Measurements from ENCODE around the gene TSPAN18. TPM values are rescaled to one million over a fixed set of nuclear protein-coding genes. Genes with fewer than 3 reads are reported as not detected.

The TSPAN18 gene
- total and polyA plus RNA-seq, 2 of the 8 experiments (the other 6 are each of a cell fraction or from before 2014, with no cell fraction given): 5.2 to 10.2 TPM

GRCh38 chr11:44752713-44753112, 26.0 kb downstream of the TSPAN18 start:
- Histone ChIP-seq H3K9me3 (ENCODE audit: insufficient read depth in 2 of 2, low read depth in 1 of 2, low read length in 1 of 2) (no peaks in the 10 kb centered on the region), H3K18ac (ENCODE audit: extremely low read depth, low read length) (no peak overlapping the region), H3K4ac (replicated peaks; ENCODE audit: insufficient read length, low read depth, low read length) (no peak overlapping the region), H4K20me1 (replicated peaks in 1 of 2; ENCODE audit: control insufficient read depth in 1 of 2, insufficient read depth in 2 of 2, low read length in 2 of 2) (no peaks in the 10 kb centered on the region), H2BK5ac (ENCODE audit: low read depth, low read length) (no peak overlapping the region), H2BK12ac (ENCODE audit: low read depth, low read length) (no peak overlapping the region), H3K56ac (replicated peaks; ENCODE audit: insufficient read length, low read depth, low read length) (no peak overlapping the region), H3K9ac (replicated peaks in 1 of 4; ENCODE audit: extremely low read depth in 1 of 4, low read depth in 3 of 4, low read length in 3 of 4) (no peak overlapping the region), H2BK15ac (ENCODE audit: low read length) (no peak overlapping the region), H3K27ac (ENCODE audit: low read depth, low read length) (no peak overlapping the region), H2BK20ac (ENCODE audit: low read length) (no peak overlapping the region), H4K8ac (ENCODE audit: extremely low read depth, insufficient read depth, low read length) (no peak overlapping the region), H2AFZ (ENCODE audit: low read length) (no peak overlapping the region), H2BK120ac (replicated peaks; ENCODE audit: low read depth, low read length) (no peak overlapping the region), H4K91ac (replicated peaks; ENCODE audit: insufficient read length, low read length) (no peak overlapping the region), H3K27me3 (replicated peaks in 1 of 4; ENCODE audit: control insufficient read depth in 3 of 4, extremely low read depth in 1 of 4, insufficient read depth in 3 of 4, low read length in 3 of 4) (peaks cover 4 to 25% (median 23%) of the 10 kb centered on the region in 4 experiments), H3K36me3 (ENCODE audit: control insufficient read depth in 2 of 4, insufficient read depth in 4 of 4, low read length in 3 of 4) (no peaks in the 10 kb centered on the region), H3K23me2 (ENCODE audit: low read depth, low read length) (no peaks in the 10 kb centered on the region; the same call in 1 of the 2 replicates), H3K79me1 (ENCODE audit: low read depth, low read length) (no peaks in the 10 kb centered on the region), H4K5ac (ENCODE audit: insufficient read length, low read depth, low read length) (no peak overlapping the region), H3K4me3 (ENCODE audit: extremely low read depth in 1 of 4, insufficient read depth in 2 of 4, low read depth in 3 of 4, low read length in 4 of 4) (no peak overlapping the region), H3K14ac (ENCODE audit: insufficient read length) (no peak overlapping the region), H3K4me1 (replicated peaks in 1 of 4; ENCODE audit: control insufficient read depth in 3 of 4, insufficient read depth in 4 of 4, low read length in 3 of 4) (peaks cover 14 to 28% (median 22%) of the 10 kb centered on the region in 4 experiments), H3K23ac (ENCODE audit: insufficient read length) (no peak overlapping the region), H2AK5ac (ENCODE audit: low read depth, low read length) (no peak overlapping the region), H3K79me2 (ENCODE audit: control insufficient read depth in 1 of 2, insufficient read depth in 2 of 2, low read length in 2 of 2) (no peaks in the 10 kb centered on the region), H3K4me2 (ENCODE audit: insufficient read depth in 1 of 2, low read depth in 2 of 2, low read length in 2 of 2) (no peak overlapping the region; a peak in 1 of 4 replicates)
- 64% methylated on average over 1 of the region's 1 CpG; no CpG with 5 or more reads in 1 of the 2 experiments for WGBS, 2 experiments (ENCODE audit: extremely low coverage in 1 of 2, insufficient coverage in 1 of 2, insufficient read length in 1 of 2, insufficient replicate concordance in 2 of 2, low coverage in 1 of 2, low lambda C conversion rate in 2 of 2, missing lambda C conversion rate in 1 of 2)
- POLR2A ChIA-PET (ENCODE audit: partially characterized antibody): interaction anchor here (1.3 to 1.4 kb wide), 3 partner anchors 9 to 19 kb away, joined by 3 read pairs; no protein-coding TSS in a partner anchor
- DNase-seq (ENCODE audit: low read depth in 1 of 2, low spot score in 2 of 2): no peak
- FAIRE-seq: no peak
- CTCF ChIA-PET (ENCODE audit: partially characterized antibody): interaction anchor here (1.1 to 3.7 kb wide), 8 partner anchors 10 to 131 kb away, joined by 3 to 15 read pairs (median 7); no protein-coding TSS in a partner anchor
- TF ChIP-seq YY1 (IDR thresholded peaks at IDR 0.05; ENCODE audit: low read depth, low read length): no peak
- TF ChIP-seq CREB1 (IDR thresholded peaks at IDR 0.05): no peak
- no peak for TF ChIP-seq RAD21 (IDR thresholded peaks at IDR 0.05 in 1 of 2, conservative IDR thresholded peaks at IDR 0.05 in 1 of 2; ENCODE audit: low read depth in 2 of 2, low read length in 2 of 2)
- TF ChIP-seq JUND (IDR thresholded peaks at IDR 0.05; ENCODE audit: low read length): no peak
- TF ChIP-seq BRCA1 (IDR thresholded peaks at IDR 0.05; ENCODE audit: low read depth, low read length): no peak
